Measurements from ENCODE around the gene SCMH1.
A peak's percentile ranks its signal among the peaks of the same experiment; 100 is the strongest.

Gene SCMH1

DNA sequence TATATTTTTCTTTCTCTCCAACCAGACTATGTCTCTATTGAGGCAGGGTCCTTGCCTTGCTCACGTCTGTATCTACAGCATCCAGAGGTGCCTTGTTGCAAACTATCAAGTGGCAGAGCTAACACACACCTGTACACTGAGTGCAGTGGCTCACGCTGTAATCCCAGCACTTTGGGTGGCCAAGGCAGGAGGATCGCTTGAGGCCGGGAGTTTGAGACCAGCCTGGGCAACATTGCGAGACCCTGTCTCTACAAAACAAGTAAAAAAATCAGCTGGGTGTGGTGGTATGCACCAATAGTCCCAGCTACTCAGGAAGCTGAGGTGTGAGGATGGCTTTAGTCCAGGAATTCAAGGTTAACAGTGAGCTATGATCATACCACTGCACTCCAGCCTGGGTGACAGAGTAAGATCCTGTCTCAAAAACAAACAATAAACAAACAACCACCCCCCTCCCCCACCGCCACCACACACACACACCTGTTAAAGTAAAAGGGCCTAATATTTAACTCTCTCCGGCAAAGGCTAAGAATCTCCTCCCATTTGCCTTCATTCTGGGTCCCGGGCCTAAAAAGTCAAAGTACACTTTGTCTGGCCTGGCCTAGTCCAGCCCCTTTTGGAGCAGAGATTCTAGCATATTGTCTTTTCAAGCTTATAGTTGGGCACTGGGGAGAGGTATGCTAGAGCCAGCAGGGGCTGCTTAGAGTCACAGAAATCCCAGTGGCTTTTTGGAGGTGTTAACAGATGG, 211.1 kb downstream of the SCMH1 start:
- Histone ChIP-seq H3K36me3 (ENCODE audit: insufficient read depth, low read length) (peaks cover 34% of the 10 kb centered on the region), H3K9me2 (ENCODE audit: low read depth, low read length) (no peaks in the 10 kb centered on the region), H3K4me1 (ENCODE audit: insufficient read depth, low read length, severe bottlenecking) (peaks cover 6% of the 10 kb centered on the region), H3F3A (ENCODE audit: insufficient read depth, low read length) (no peaks in the 10 kb centered on the region), H4K20me1 (ENCODE audit: insufficient read depth, low read length) (no peaks in the 10 kb centered on the region), H3K27ac (ENCODE audit: low read depth, low read length, poor library complexity, severe bottlenecking) (no peak overlapping the region), H3K4me3 (ENCODE audit: low read depth, low read length, poor library complexity, severe bottlenecking) (no peak overlapping the region), H2AFZ (ENCODE audit: low read length) (no peak overlapping the region), H3K27me3 (ENCODE audit: insufficient read depth, low read length) (no peaks in the 10 kb centered on the region), H3K9me3 (ENCODE audit: low read length) (no peaks in the 10 kb centered on the region), H3K79me2 (ENCODE audit: insufficient read depth, low read length) (no peaks in the 10 kb centered on the region), H3K4me2 (ENCODE audit: low read length) (no peak overlapping the region), H3K9ac (ENCODE audit: low read length) (no peak overlapping the region)
- TF ChIP-seq, protein P1, sequence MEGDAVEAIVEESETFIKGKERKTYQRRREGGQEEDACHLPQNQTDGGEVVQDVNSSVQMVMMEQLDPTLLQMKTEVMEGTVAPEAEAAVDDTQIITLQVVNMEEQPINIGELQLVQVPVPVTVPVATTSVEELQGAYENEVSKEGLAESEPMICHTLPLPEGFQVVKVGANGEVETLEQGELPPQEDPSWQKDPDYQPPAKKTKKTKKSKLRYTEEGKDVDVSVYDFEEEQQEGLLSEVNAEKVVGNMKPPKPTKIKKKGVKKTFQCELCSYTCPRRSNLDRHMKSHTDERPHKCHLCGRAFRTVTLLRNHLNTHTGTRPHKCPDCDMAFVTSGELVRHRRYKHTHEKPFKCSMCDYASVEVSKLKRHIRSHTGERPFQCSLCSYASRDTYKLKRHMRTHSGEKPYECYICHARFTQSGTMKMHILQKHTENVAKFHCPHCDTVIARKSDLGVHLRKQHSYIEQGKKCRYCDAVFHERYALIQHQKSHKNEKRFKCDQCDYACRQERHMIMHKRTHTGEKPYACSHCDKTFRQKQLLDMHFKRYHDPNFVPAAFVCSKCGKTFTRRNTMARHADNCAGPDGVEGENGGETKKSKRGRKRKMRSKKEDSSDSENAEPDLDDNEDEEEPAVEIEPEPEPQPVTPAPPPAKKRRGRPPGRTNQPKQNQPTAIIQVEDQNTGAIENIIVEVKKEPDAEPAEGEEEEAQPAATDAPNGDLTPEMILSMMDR (IDR thresholded peaks at IDR 0.05; ENCODE audit: low read length), result no peak
- TF ChIP-seq EZH2 (IDR thresholded peaks at IDR 0.05; ENCODE audit: borderline replicate concordance, low read length), result no peak

DNA sequence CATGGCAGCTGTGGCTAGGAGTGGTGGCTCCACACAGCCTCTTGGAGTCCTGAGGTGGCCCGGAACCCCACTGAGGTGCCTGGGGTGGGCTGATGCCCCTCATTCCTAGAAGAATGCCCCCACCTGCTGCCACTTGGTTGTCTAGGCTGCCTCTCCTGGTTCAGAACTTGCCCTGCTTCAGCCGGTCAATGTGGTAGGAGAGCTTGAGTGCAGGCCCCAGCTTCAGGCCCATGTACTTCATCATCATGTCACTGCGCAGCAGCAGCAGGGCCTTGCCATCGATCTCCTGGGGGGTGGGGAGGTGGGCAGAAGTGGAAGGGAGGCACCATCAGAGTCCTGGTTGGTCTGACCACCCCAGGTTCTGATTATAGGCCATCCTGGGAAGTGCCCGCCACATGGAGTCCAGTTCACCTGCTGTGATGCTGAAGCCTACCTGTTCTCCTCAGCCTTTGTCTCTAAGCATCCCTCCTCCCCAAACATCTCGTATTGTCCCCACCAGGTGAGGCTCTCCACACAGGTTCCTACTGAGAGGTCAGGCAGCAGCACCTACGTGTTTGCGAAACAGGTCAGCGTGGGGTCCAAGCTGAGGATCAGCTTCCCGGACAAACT, 214.0 kb downstream of the SCMH1 start:
- no peak overlapping the region for H3K4me2 ChIP-seq (ENCODE audit: low read length)
- TF ChIP-seq EZH2 (IDR thresholded peaks at IDR 0.05; ENCODE audit: borderline replicate concordance, low read length), result no peak
- TF ChIP-seq, protein P1 (IDR thresholded peaks at IDR 0.05; ENCODE audit: low read length), result no peak
- H3K27ac ChIP-seq (ENCODE audit: low read depth, low read length, poor library complexity, severe bottlenecking), result no peak overlapping the region
- no peaks in the 10 kb centered on the region for H3K79me2 ChIP-seq (ENCODE audit: insufficient read depth, low read length)
- H3K9me2 ChIP-seq (ENCODE audit: low read depth, low read length), result no peaks in the 10 kb centered on the region
- no peak overlapping the region for H3K9ac ChIP-seq (ENCODE audit: low read length)
- H3K27me3 ChIP-seq (ENCODE audit: insufficient read depth, low read length), result no peaks in the 10 kb centered on the region
- H4K20me1 ChIP-seq (ENCODE audit: insufficient read depth, low read length), result no peaks in the 10 kb centered on the region
- peaks cover 29% of the 10 kb centered on the region for H3K36me3 ChIP-seq (ENCODE audit: insufficient read depth, low read length)
- H3K4me3 ChIP-seq (ENCODE audit: low read depth, low read length, poor library complexity, severe bottlenecking), result no peak overlapping the region
- H2AFZ ChIP-seq (ENCODE audit: low read length), result no peak overlapping the region
- H3K4me1 ChIP-seq (ENCODE audit: insufficient read depth, low read length, severe bottlenecking), result peaks cover 15% of the 10 kb centered on the region
- no peaks in the 10 kb centered on the region for H3K9me3 ChIP-seq (ENCODE audit: low read length)
- no peaks in the 10 kb centered on the region for H3F3A ChIP-seq (ENCODE audit: insufficient read depth, low read length)

DNA sequence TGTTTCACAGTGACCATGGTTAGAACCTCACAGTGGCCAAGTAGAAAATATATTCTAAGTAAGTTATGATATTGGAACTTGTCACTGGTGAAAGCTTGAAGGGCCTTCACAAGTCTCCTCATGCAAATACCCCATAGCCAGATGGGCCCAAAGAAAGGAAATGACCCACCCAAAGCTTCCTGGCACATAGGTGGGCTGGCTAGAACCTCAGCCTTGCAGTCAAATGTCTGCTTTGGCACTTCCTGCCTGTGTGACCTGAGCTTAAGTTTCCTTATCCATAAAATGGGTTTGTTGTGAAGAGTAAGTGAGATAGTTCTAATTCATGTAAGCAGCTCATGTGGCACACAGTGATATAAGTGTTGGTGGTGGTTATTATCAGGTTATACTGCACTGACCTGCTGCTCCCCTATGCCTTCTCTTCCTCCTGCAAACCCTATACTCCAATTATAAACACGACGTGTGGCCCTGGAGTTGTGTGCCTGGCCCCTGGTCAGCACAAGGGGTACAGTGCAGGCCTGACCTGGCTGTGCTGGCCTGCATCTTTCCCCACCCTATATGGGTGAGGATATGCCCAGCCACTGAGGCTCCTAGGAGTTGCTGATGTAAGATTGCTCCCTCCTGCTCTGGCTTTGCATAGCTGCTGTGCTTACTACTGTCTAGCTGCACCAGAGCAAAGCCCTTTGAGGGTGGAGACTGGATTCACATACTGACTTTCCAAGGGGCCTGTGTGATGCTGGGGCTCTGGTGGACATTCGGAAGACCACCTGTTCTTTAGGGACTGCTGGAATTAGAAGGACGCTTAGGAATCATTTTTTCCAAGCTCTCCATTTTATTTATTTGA, 215.9 kb downstream of the SCMH1 start:
- Histone ChIP-seq H3K4me1 (ENCODE audit: insufficient read depth, low read length, severe bottlenecking) (peaks cover 15% of the 10 kb centered on the region), H3K27me3 (ENCODE audit: insufficient read depth, low read length) (no peaks in the 10 kb centered on the region), H3K9me3 (ENCODE audit: low read length) (no peaks in the 10 kb centered on the region), H3K4me3 (ENCODE audit: low read depth, low read length, poor library complexity, severe bottlenecking) (no peak overlapping the region), H4K20me1 (ENCODE audit: insufficient read depth, low read length) (no peaks in the 10 kb centered on the region), H3K79me2 (ENCODE audit: insufficient read depth, low read length) (no peaks in the 10 kb centered on the region), H3F3A (ENCODE audit: insufficient read depth, low read length) (no peaks in the 10 kb centered on the region), H3K9me2 (ENCODE audit: low read depth, low read length) (no peaks in the 10 kb centered on the region), H3K4me2 (ENCODE audit: low read length) (no peak overlapping the region; the same call in 1 of the 2 replicates), H3K36me3 (ENCODE audit: insufficient read depth, low read length) (peaks cover 23% of the 10 kb centered on the region; the same call in 1 of the 2 replicates), H3K27ac (ENCODE audit: low read depth, low read length, poor library complexity, severe bottlenecking) (peak overlapping the region; percentile 72), H2AFZ (ENCODE audit: low read length) (no peak overlapping the region), H3K9ac (ENCODE audit: low read length) (no peak overlapping the region)
- no peak for TF ChIP-seq EZH2 (IDR thresholded peaks at IDR 0.05; ENCODE audit: borderline replicate concordance, low read length)
- TF ChIP-seq, protein P1 (IDR thresholded peaks at IDR 0.05; ENCODE audit: low read length), result no peak
